ENCODE measurements around the gene NUDT22.

NUDT22 gene

DNA sequence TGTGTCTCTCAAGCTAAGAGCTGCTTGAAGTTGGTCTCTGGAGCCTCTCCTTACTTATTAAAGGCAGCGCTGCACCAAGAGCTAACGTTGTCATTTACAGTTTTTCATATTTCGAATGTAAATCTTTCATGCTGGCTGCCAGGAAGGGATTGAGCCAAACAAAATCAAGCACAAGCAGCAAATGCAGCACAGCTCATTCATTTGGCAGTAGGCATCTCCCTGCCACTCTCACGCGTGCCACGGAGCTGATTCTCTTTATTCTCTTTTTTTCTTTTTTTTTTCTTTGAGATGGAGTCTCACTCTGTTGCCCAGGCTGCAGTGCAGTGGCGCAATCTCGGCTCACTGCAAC is 6.9 kb downstream of the NUDT22 start:
- TF ChIP-seq ZC3H10 (CRISPR knock-in tag; IDR thresholded peaks at IDR 0.05) (no peak), PATZ1 (CRISPR knock-in tag; IDR thresholded peaks at IDR 0.05; ENCODE audit: borderline replicate concordance) (no peak), PPARA (CRISPR knock-in tag; IDR thresholded peaks at IDR 0.05; ENCODE audit: borderline replicate concordance) (no peak), ESRRG (CRISPR knock-in tag; IDR thresholded peaks at IDR 0.05) (no peak), GLIS3 (CRISPR knock-in tag; IDR thresholded peaks at IDR 0.05) (no peak), TCF4 (CRISPR knock-in tag; IDR thresholded peaks at IDR 0.05; ENCODE audit: borderline replicate concordance) (no peak), ISL1 (CRISPR knock-in tag; IDR thresholded peaks at IDR 0.05) (no peak), CSDC2 (CRISPR knock-in tag; IDR thresholded peaks at IDR 0.05) (no peak), BACH2 (CRISPR knock-in tag; IDR thresholded peaks at IDR 0.05; ENCODE audit: borderline replicate concordance) (no peak), ARNTL (CRISPR knock-in tag; IDR thresholded peaks at IDR 0.05; ENCODE audit: borderline replicate concordance, low read depth) (no peak), ZNF565 (CRISPR knock-in tag; conservative IDR thresholded peaks at IDR 0.05; ENCODE audit: low read depth) (no peak), ZFP30 (CRISPR knock-in tag; IDR thresholded peaks at IDR 0.05) (no peak), SNAI2 (CRISPR knock-in tag; IDR thresholded peaks at IDR 0.05) (no peak)
- TF ChIP-seq, protein P1, sequence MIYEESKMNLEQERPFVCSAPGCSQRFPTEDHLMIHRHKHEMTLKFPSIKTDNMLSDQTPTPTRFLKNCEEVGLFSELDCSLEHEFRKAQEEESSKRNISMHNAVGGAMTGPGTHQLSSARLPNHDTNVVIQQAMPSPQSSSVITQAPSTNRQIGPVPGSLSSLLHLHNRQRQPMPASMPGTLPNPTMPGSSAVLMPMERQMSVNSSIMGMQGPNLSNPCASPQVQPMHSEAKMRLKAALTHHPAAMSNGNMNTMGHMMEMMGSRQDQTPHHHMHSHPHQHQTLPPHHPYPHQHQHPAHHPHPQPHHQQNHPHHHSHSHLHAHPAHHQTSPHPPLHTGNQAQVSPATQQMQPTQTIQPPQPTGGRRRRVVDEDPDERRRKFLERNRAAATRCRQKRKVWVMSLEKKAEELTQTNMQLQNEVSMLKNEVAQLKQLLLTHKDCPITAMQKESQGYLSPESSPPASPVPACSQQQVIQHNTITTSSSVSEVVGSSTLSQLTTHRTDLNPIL (CRISPR knock-in tag; IDR thresholded peaks at IDR 0.05; ENCODE audit: low read depth): no peak
- TF ChIP-seq, protein P2, sequence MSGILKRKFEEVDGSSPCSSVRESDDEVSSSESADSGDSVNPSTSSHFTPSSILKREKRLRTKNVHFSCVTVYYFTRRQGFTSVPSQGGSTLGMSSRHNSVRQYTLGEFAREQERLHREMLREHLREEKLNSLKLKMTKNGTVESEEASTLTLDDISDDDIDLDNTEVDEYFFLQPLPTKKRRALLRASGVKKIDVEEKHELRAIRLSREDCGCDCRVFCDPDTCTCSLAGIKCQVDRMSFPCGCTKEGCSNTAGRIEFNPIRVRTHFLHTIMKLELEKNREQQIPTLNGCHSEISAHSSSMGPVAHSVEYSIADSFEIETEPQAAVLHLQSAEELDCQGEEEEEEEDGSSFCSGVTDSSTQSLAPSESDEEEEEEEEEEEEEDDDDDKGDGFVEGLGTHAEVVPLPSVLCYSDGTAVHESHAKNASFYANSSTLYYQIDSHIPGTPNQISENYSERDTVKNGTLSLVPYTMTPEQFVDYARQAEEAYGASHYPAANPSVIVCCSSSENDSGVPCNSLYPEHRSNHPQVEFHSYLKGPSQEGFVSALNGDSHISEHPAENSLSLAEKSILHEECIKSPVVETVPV (CRISPR knock-in tag; IDR thresholded peaks at IDR 0.05): no peak
- TF ChIP-seq, protein P3, sequence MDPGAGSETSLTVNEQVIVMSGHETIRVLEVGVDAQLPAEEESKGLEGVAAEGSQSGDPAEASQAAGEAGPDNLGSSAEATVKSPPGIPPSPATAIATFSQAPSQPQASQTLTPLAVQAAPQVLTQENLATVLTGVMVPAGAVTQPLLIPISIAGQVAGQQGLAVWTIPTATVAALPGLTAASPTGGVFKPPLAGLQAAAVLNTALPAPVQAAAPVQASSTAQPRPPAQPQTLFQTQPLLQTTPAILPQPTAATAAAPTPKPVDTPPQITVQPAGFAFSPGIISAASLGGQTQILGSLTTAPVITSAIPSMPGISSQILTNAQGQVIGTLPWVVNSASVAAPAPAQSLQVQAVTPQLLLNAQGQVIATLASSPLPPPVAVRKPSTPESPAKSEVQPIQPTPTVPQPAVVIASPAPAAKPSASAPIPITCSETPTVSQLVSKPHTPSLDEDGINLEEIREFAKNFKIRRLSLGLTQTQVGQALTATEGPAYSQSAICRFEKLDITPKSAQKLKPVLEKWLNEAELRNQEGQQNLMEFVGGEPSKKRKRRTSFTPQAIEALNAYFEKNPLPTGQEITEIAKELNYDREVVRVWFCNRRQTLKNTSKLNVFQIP (CRISPR knock-in tag; IDR thresholded peaks at IDR 0.05; ENCODE audit: borderline replicate concordance, low read depth): no peak
- TF ChIP-seq, protein P4, sequence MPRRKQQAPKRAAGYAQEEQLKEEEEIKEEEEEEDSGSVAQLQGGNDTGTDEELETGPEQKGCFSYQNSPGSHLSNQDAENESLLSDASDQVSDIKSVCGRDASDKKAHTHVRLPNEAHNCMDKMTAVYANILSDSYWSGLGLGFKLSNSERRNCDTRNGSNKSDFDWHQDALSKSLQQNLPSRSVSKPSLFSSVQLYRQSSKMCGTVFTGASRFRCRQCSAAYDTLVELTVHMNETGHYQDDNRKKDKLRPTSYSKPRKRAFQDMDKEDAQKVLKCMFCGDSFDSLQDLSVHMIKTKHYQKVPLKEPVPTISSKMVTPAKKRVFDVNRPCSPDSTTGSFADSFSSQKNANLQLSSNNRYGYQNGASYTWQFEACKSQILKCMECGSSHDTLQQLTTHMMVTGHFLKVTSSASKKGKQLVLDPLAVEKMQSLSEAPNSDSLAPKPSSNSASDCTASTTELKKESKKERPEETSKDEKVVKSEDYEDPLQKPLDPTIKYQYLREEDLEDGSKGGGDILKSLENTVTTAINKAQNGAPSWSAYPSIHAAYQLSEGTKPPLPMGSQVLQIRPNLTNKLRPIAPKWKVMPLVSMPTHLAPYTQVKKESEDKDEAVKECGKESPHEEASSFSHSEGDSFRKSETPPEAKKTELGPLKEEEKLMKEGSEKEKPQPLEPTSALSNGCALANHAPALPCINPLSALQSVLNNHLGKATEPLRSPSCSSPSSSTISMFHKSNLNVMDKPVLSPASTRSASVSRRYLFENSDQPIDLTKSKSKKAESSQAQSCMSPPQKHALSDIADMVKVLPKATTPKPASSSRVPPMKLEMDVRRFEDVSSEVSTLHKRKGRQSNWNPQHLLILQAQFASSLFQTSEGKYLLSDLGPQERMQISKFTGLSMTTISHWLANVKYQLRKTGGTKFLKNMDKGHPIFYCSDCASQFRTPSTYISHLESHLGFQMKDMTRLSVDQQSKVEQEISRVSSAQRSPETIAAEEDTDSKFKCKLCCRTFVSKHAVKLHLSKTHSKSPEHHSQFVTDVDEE (CRISPR knock-in tag; IDR thresholded peaks at IDR 0.05): no peak
- ATAC-seq: no peak

DNA sequence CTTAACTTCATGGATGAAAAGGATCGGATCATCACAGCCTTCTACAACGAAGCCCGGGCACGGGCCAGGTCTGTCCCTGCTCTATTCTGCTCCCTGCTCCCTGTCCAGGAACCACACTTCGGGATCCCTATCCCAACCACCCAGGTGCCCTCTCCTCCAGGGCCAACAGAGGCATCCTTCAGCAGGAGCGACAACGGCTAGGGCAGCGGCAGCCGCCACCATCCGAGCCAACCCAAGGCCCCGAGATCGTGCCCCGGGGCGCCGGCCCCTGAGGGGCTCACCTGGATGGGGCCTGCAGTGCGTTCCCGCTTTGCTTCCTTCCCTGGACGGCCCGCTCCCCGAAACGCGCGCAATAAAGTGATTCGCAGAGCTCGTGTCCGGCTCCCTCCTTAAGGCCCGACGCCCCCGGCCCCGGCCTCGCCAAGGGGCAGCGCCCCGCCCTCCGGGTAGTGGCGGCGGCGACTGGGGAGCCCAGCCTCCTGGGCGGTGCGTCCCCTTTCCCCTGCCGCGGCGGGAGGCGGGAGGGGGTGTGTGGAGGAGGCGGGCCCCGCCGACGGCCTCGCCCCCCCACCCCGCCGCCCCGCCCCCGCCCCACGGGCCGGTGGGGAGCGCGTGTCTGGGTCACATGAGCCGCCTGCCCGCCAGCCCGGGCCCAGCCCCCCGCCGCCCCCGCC is 8.0 kb downstream of the NUDT22 start, which contains the start of gene VEGFB:
TSS of gene VEGFB (plus strand) at position 672 of the 674 bp plus-strand sequence. CDS start 250 bp downstream, outside the sequence.
- no peak for TF ChIP-seq RARB (CRISPR knock-in tag; IDR thresholded peaks at IDR 0.05)
- TF ChIP-seq TCF4 (CRISPR knock-in tag; IDR thresholded peaks at IDR 0.05; ENCODE audit: borderline replicate concordance): no peak
- no peak for TF ChIP-seq ZFP3 (CRISPR knock-in tag; IDR thresholded peaks at IDR 0.05)
- TF ChIP-seq ZC3H10 (CRISPR knock-in tag; IDR thresholded peaks at IDR 0.05): no peak
- no peak for TF ChIP-seq ISL1 (CRISPR knock-in tag; IDR thresholded peaks at IDR 0.05)
- TF ChIP-seq BACH2 (CRISPR knock-in tag; IDR thresholded peaks at IDR 0.05; ENCODE audit: borderline replicate concordance): no peak
- no peak for TF ChIP-seq ARNTL (CRISPR knock-in tag; IDR thresholded peaks at IDR 0.05; ENCODE audit: borderline replicate concordance, low read depth)
- TF ChIP-seq, protein P2 (CRISPR knock-in tag; IDR thresholded peaks at IDR 0.05): no peak
- TF ChIP-seq, protein P1 (CRISPR knock-in tag; IDR thresholded peaks at IDR 0.05; ENCODE audit: low read depth): no peak
- no peak for TF ChIP-seq OSR1 (CRISPR knock-in tag; IDR thresholded peaks at IDR 0.05)
- TF ChIP-seq, protein P3 (CRISPR knock-in tag; IDR thresholded peaks at IDR 0.05; ENCODE audit: borderline replicate concordance, low read depth): no peak
- peak; percentile 54 for ATAC-seq

Measured in SK-N-SH treated with all-trans-retinoic acid at 6 μM for 48 hours (cell line).